Non-pigmented ciliary epithelial cell (primary cell): ENCODE measurements around the gene FXYD2.
"Not testable (repeated sequence)": the region's sequence is repeated elsewhere in the genome, so short reads cannot be mapped to it uniquely, and the experiment has no call there.

Experiments used
- DNase-seq: peaks from one replicate; pipeline ENCODE4 v3.0.0-alpha.2; 2010; ENCODE audit warnings: low read depth

Gene FXYD2

GRCh38 chr11:117820071-117820470 is 4.5 kb downstream of the FXYD2 start:
- no peak for DNase-seq

- peak; percentile 36 for DNase-seq
Observed at GRCh38 chr11:117819096-117820040, 5.2 kb downstream of the FXYD2 start.

GRCh38 chr11:117818041-117818873 is 6.3 kb downstream of the FXYD2 start:
- no peak for DNase-seq

- peak; percentile 37 for DNase-seq
Observed at GRCh38 chr11:117817368-117818040, 7.0 kb downstream of the FXYD2 start.

- DNase-seq, result no peak
Observed at GRCh38 chr11:117816846-117817367, 7.6 kb downstream of the FXYD2 start.

- no peak for DNase-seq
Observed at GRCh38 chr11:117816151-117816741, 8.3 kb downstream of the FXYD2 start.

GRCh38 chr11:117815262-117815803 is 9.2 kb downstream of the FXYD2 start:
- no peak for DNase-seq

- DNase-seq, result no peak
Observed at GRCh38 chr11:117814766-117815261, 9.7 kb downstream of the FXYD2 start.

GRCh38 chr11:117814204-117814765 is 10.3 kb downstream of the FXYD2 start:
- no peak for DNase-seq

GRCh38 chr11:117810056-117810451 is 14.5 kb downstream of the FXYD2 start:
- not testable (repeated sequence) for DNase-seq

GRCh38 chr11:117809236-117810055 is 15.1 kb downstream of the FXYD2 start:
- DNase-seq, result no peak

- DNase-seq, result no peak
Observed at GRCh38 chr11:117808784-117809183, 15.8 kb downstream of the FXYD2 start.

- no peak for DNase-seq
Observed at GRCh38 chr11:117807482-117808327, 16.8 kb downstream of the FXYD2 start.

GRCh38 chr11:117806846-117807245 is 17.7 kb downstream of the FXYD2 start:
- no peak for DNase-seq

- DNase-seq, result no peak
Observed at GRCh38 chr11:117805045-117805444, 19.5 kb downstream of the FXYD2 start.

- DNase-seq, result no peak
Observed at GRCh38 chr11:117803896-117804295, 20.6 kb downstream of the FXYD2 start.

- no peak for DNase-seq
Observed at GRCh38 chr11:117799634-117800033, 24.9 kb downstream of the FXYD2 start.

GRCh38 chr11:117796872-117797529 is 27.5 kb downstream of the FXYD2 start, which contains the start of gene DSCAML1:
Gene DSCAML1 (minus strand): TSS chr11:117797216. CDS start chr11:117797079, 137 bp downstream.
- no peak for DNase-seq
